Mucosa of rectum (tissue), 2 donors: ENCODE results near the gene ETS1.

Experiments
- H3K27ac ChIP-seq, 2 donors: one replicate each; pipeline ENCODE4 v1.7.0; 2013; ENCODE audit warnings: inconsistent platforms in 2 of 2, low read depth in 2 of 2, low read length in 2 of 2
- H3K27me3 ChIP-seq, 2 donors: one replicate each; pipeline ENCODE4 v1.7.0; 2013; ENCODE audit warnings: low read length in 2 of 2; ENCODE audit not compliant: control insufficient read depth in 2 of 2, insufficient read depth in 2 of 2
- H3K36me3 ChIP-seq, 2 donors: one replicate each; pipeline ENCODE4 v1.7.0; 2013; ENCODE audit warnings: low read length in 2 of 2; ENCODE audit not compliant: control insufficient read depth in 2 of 2, insufficient read depth in 2 of 2
- H3K4me1 ChIP-seq, 2 donors: one replicate each; pipeline ENCODE4 v1.7.0; 2013; ENCODE audit warnings: low read length in 2 of 2, mild to moderate bottlenecking in 1 of 2; ENCODE audit not compliant: control insufficient read depth in 2 of 2, insufficient read depth in 2 of 2
- H3K4me3 ChIP-seq, 2 donors: one replicate each; pipeline ENCODE4 v1.7.0; 2013; ENCODE audit warnings: low read length in 2 of 2
- H3K9ac ChIP-seq, 2 donors: one replicate each; pipeline ENCODE4 v1.7.0; 2013; ENCODE audit warnings: low read length in 2 of 2, low read depth in 1 of 2, mild to moderate bottlenecking in 1 of 2
- H3K9me3 ChIP-seq, 2 donors: one replicate each; pipeline ENCODE4 v1.7.0; 2013; ENCODE audit warnings: low read length in 2 of 2; ENCODE audit not compliant: control insufficient read depth in 2 of 2
- donor health status: healthy.
- donor health status: Normal muscosa, but diverticular disease.

The ETS1 gene

GRCh38 chr11:128595221-128595620 lies 7.9 kb upstream of the ETS1 start:
- H3K4me1 ChIP-seq = no peaks in the 10 kb centered on the region
- no peaks in the 10 kb centered on the region for H3K27me3 ChIP-seq
- H3K4me3 ChIP-seq = no peak overlapping the region
- no peak overlapping the region for H3K9ac ChIP-seq
- H3K36me3 ChIP-seq = no peaks in the 10 kb centered on the region
- H3K9me3 ChIP-seq = no peaks in the 10 kb centered on the region
- H3K27ac ChIP-seq = no peak overlapping the region

DNA sequence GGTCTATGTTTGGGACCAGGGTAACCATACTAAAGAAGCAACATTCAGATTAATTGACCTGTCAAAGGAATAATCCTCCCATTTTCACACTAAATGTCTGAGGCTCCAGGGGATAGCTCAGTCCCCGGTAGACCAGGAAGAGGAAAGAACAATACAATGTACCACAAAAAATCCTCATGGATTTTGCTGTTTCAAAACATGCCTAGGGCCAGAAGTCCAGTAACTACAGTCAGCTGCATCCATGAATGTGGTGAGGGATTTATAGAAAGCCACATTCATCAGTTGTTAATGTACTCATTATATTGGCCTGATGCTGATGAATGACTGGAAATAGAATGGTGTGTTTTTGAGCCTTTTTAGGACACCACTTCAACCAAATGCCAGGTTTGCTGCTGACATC lies 6.9 kb upstream of the ETS1 start:
- Histone ChIP-seq H3K27ac (no peak overlapping the region), H3K9ac (no peak overlapping the region), H3K27me3 (no peaks in the 10 kb centered on the region), H3K36me3 (no peaks in the 10 kb centered on the region), H3K4me3 (no peak overlapping the region), H3K9me3 (no peaks in the 10 kb centered on the region), H3K4me1 (no peaks in the 10 kb centered on the region)

- Histone ChIP-seq H3K4me1 (no peaks in the 10 kb centered on the region), H3K36me3 (no peaks in the 10 kb centered on the region)
Measured at GRCh38 chr11:128593281-128593680, 5.9 kb upstream of the ETS1 start.

GRCh38 chr11:128592454-128592853 lies 5.1 kb upstream of the ETS1 start:
- no peaks in the 10 kb centered on the region for H3K27me3 ChIP-seq
- H3K27ac ChIP-seq = no peak overlapping the region
- no peak overlapping the region for H3K9ac ChIP-seq
- H3K9me3 ChIP-seq = no peaks in the 10 kb centered on the region
- H3K4me3 ChIP-seq = no peak overlapping the region
- H3K36me3 ChIP-seq = no peaks in the 10 kb centered on the region
- no peaks in the 10 kb centered on the region for H3K4me1 ChIP-seq

More at GRCh38 chr11:128593281-128593680, 5.9 kb upstream of the ETS1 start:
- Histone ChIP-seq H3K9me3 (no peaks in the 10 kb centered on the region), H3K27me3 (no peaks in the 10 kb centered on the region), H3K9ac (no peak overlapping the region), H3K27ac (no peak overlapping the region), H3K4me3 (no peak overlapping the region)

- H3K36me3 ChIP-seq = no peaks in the 10 kb centered on the region
- H3K4me1 ChIP-seq = no peaks in the 10 kb centered on the region
- H3K9ac ChIP-seq = no peak overlapping the region
Measured at GRCh38 chr11:128590587-128590986, 3.2 kb upstream of the ETS1 start.

GRCh38 chr11:128589998-128590397 lies 2.6 kb upstream of the ETS1 start:
- no peak overlapping the region for H3K4me3 ChIP-seq
- no peaks in the 10 kb centered on the region for H3K4me1 ChIP-seq
- H3K27me3 ChIP-seq = no peaks in the 10 kb centered on the region
- no peak overlapping the region for H3K27ac ChIP-seq
- H3K36me3 ChIP-seq = no peaks in the 10 kb centered on the region
- no peaks in the 10 kb centered on the region for H3K9me3 ChIP-seq
- H3K9ac ChIP-seq = no peak overlapping the region

More at GRCh38 chr11:128590587-128590986, 3.2 kb upstream of the ETS1 start:
- Histone ChIP-seq H3K4me3 (no peak overlapping the region), H3K9me3 (no peaks in the 10 kb centered on the region), H3K27ac (no peak overlapping the region), H3K27me3 (no peaks in the 10 kb centered on the region)

- no peaks in the 10 kb centered on the region for H3K9me3 ChIP-seq
- H3K36me3 ChIP-seq = no peaks in the 10 kb centered on the region
- no peaks in the 10 kb centered on the region for H3K27me3 ChIP-seq
- no peak overlapping the region for H3K4me3 ChIP-seq
- no peak overlapping the region for H3K27ac ChIP-seq
- no peaks in the 10 kb centered on the region for H3K4me1 ChIP-seq
- H3K9ac ChIP-seq = no peak overlapping the region
Measured at GRCh38 chr11:128588093-128588492, 735 bp upstream of the ETS1 start.

GRCh38 chr11:128586689-128587088 lies 669 bp downstream of the ETS1 start:
- Histone ChIP-seq H3K9ac (no peak overlapping the region), H3K4me3 (no peak overlapping the region), H3K27me3 (no peaks in the 10 kb centered on the region), H3K9me3 (no peaks in the 10 kb centered on the region), H3K27ac (no peak overlapping the region), H3K36me3 (no peaks in the 10 kb centered on the region), H3K4me1 (no peaks in the 10 kb centered on the region)

DNA sequence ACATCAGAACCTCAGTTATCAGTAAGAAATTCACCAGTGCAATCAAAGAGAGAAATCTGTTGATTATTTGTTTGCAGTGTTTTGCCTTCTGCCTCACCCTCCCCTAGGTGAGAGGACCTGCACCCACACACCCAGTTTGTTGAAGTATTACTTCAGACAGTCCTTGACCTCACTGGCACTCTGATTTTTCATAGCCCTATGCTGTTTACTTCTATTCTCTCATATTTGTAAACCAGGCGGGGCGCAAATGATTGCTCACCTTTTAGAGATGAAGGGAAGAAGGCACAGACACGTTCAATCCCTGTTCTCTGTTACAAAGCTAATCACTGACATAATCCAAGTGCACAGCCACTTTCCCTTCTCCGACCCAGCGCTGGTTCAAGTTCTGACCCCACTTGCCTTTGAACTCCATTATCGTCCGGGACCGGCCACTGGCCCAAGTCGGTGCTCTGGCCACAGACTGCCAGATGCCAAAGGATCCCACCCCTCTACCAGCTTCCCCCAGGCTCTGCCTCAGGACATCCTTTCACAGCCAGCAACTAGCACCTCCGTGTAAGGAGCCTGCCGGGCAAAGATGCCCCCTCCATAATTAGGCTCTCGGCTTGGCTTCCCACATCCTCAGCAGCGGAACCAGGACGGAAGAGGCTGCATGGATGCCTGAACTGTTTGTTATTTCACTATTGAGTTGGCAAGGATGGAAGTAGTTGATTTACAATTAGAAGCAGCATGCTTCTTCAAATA lies 1.7 kb downstream of the ETS1 start:
- no peaks in the 10 kb centered on the region for H3K9me3 ChIP-seq
- no peak overlapping the region for H3K4me3 ChIP-seq
- no peaks in the 10 kb centered on the region for H3K4me1 ChIP-seq
- no peaks in the 10 kb centered on the region for H3K36me3 ChIP-seq
- H3K9ac ChIP-seq = no peak overlapping the region
- H3K27me3 ChIP-seq = no peaks in the 10 kb centered on the region
- H3K27ac ChIP-seq = no peak overlapping the region

DNA sequence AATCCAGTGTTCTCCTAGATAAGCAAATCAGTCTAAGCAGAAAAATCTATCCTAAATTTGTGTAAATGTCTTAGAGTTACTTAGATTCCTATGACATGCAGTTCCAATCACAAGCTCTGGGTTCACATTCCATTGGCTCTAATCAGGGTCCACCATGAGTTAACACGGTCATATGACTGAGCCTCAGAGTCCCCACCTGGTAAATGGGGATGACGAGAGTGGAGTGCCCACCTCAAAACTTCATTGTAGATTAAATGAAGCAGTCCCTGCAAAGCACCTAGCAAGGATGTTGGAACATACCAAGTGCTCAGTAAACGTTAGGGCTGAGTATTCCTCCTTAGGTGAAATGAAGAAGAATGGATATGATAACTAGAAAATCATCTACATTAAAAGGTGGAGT lies 3.1 kb downstream of the ETS1 start:
- H3K27me3 ChIP-seq = no peaks in the 10 kb centered on the region
- no peak overlapping the region for H3K27ac ChIP-seq
- no peaks in the 10 kb centered on the region for H3K4me1 ChIP-seq
- H3K9me3 ChIP-seq = no peaks in the 10 kb centered on the region
- H3K36me3 ChIP-seq = no peaks in the 10 kb centered on the region
- no peak overlapping the region for H3K9ac ChIP-seq
- no peak overlapping the region for H3K4me3 ChIP-seq
